ENCODE results near the gene XYLT1. TPM values are rescaled to one million over a fixed set of nuclear protein-coding genes. Genes with fewer than 3 reads are reported as not detected.
"Not testable (repeated sequence)": the region's sequence is repeated elsewhere in the genome, so short reads cannot be mapped to it uniquely, and the experiment has no call there.

The XYLT1 gene
- total and polyA plus RNA-seq, 2 of the 4 experiments (the other 2 are of a cell fraction), result 9.0 to 12.7 TPM

- Histone ChIP-seq H2BK5ac (ENCODE audit: low read depth, low read length, poor library complexity, severe bottlenecking) (no peak overlapping the region), H3K23ac (ENCODE audit: low read depth, low read length) (no peak overlapping the region), H2BK20ac (ENCODE audit: low read depth, low read length) (no peak overlapping the region), H4K91ac (ENCODE audit: insufficient read depth, low read depth, low read length) (no peak overlapping the region), H3K9me1 (ENCODE audit: insufficient read depth, low read length) (no peaks in the 10 kb centered on the region), H4K20me1 (ENCODE audit: insufficient read depth, low read length) (no peaks in the 10 kb centered on the region), H3K9ac (ENCODE audit: low read depth, low read length) (no peak overlapping the region), H3K4me2 (ENCODE audit: low read depth, low read length) (no peak overlapping the region), H4K8ac (ENCODE audit: low read depth in 2 of 2, low read length in 2 of 2) (no peak overlapping the region), H2BK15ac (ENCODE audit: low read depth, low read length) (no peak overlapping the region), H3K14ac (replicated peaks; ENCODE audit: low read depth, low read length) (no peak overlapping the region), H2AK5ac (ENCODE audit: low read depth, low read length) (no peak overlapping the region), H2AK9ac (replicated peaks; ENCODE audit: low read depth, low read length, poor library complexity) (no peak overlapping the region), H2AFZ (replicated peaks; ENCODE audit: low read length, poor library complexity) (no peak overlapping the region), H3K4ac (ENCODE audit: low read depth, low read length) (no peak overlapping the region), H3K36me3 (ENCODE audit: control insufficient read depth, insufficient read depth, low read length) (no peaks in the 10 kb centered on the region), H3K4me1 (ENCODE audit: control insufficient read depth, insufficient read depth, low read length) (peaks cover 3% of the 10 kb centered on the region; the same call in 1 of the 2 replicates), H3K56ac (ENCODE audit: extremely low read depth, insufficient read depth, low read length) (no peak overlapping the region), H3K79me1 (ENCODE audit: low read depth in 1 of 2, low read length in 2 of 2) (no peaks in the 10 kb centered on the region), H3K27ac (ENCODE audit: insufficient read depth, low read length) (no peak overlapping the region), H2BK120ac (ENCODE audit: low read depth, low read length) (no peak overlapping the region), H3K27me3 (ENCODE audit: control insufficient read depth, insufficient read depth, low read length) (no peaks in the 10 kb centered on the region), H3K18ac (ENCODE audit: low read depth, low read length) (no peak overlapping the region), H4K5ac (ENCODE audit: low read depth, low read length) (no peak overlapping the region), H3K9me3 (ENCODE audit: control insufficient read depth, insufficient read depth, low read length) (peaks cover 3% of the 10 kb centered on the region; the same call in 1 of the 2 replicates), H3K4me3 (ENCODE audit: insufficient read depth, low read depth, low read length) (no peak overlapping the region)
- dilution Hi-C loops (cut with HindIII; ENCODE audit: low sequenced_read_pairs, unreplicated experiment), result no loop called here
- in situ Hi-C loops (cut with MboI; ENCODE audit: low sequenced_read_pairs), result no loop called here
- ATAC-seq (ENCODE audit: low read depth) (no peak), DNase-seq (no peak)
- TF ChIP-seq RFX5 (IDR thresholded peaks at IDR 0.05; ENCODE audit: low read depth, low read length), result no peak
- no peak for TF ChIP-seq CHD1 (IDR thresholded peaks at IDR 0.05; ENCODE audit: low read depth, low read length)
- no peak for TF ChIP-seq CEBPB (IDR thresholded peaks at IDR 0.05; ENCODE audit: low read depth, low read length)
- TF ChIP-seq FOS (IDR thresholded peaks at IDR 0.05; ENCODE audit: low read depth, low read length), result no peak
- no peak for TF ChIP-seq MAZ (IDR thresholded peaks at IDR 0.05; ENCODE audit: borderline replicate concordance, low read depth, low read length)
- TF ChIP-seq MXI1 (IDR thresholded peaks at IDR 0.05; ENCODE audit: borderline replicate concordance, low read depth, low read length), result no peak
- no peak for TF ChIP-seq RCOR1 (IDR thresholded peaks at IDR 0.05; ENCODE audit: insufficient replicate concordance, low read length)
- intact Hi-C loops (cut with micrococcal nuclease), result no loop called here
- POLR2A ChIA-PET (ENCODE audit: unreplicated experiment), result no interaction called here
- WGBS, 2 experiments (ENCODE audit: extremely low coverage in 2 of 2, insufficient read length in 1 of 2), result no CpG with 5 or more reads among the region's 2 CpGs
- BruUV-seq (replicated peaks), result no TSS peak
- CTCF ChIA-PET, result no interaction called here
Measured at GRCh38 chr16:17481736-17482135, 11.0 kb upstream of the XYLT1 start.

GRCh38 chr16:17477260-17477545, 6.4 kb upstream of the XYLT1 start:
- H3K18ac ChIP-seq (ENCODE audit: low read depth, low read length); H4K8ac ChIP-seq (ENCODE audit: low read depth in 2 of 2, low read length in 2 of 2); H4K91ac ChIP-seq (ENCODE audit: insufficient read depth, low read depth, low read length); H2AK9ac ChIP-seq (replicated peaks; ENCODE audit: low read depth, low read length, poor library complexity); H3K4me1 ChIP-seq (ENCODE audit: control insufficient read depth, insufficient read depth, low read length); H2AK5ac ChIP-seq (ENCODE audit: low read depth, low read length); H3K9ac ChIP-seq (ENCODE audit: low read depth, low read length); dilution Hi-C loops (cut with HindIII; ENCODE audit: low sequenced_read_pairs, unreplicated experiment); H3K4me2 ChIP-seq (ENCODE audit: low read depth, low read length); DNase-seq; H3K4ac ChIP-seq (ENCODE audit: low read depth, low read length); H2BK20ac ChIP-seq (ENCODE audit: low read depth, low read length); H3K9me1 ChIP-seq (ENCODE audit: insufficient read depth, low read length); H3K14ac ChIP-seq (replicated peaks; ENCODE audit: low read depth, low read length); ATAC-seq (ENCODE audit: low read depth); H3K9me3 ChIP-seq (ENCODE audit: control insufficient read depth, insufficient read depth, low read length); H2BK120ac ChIP-seq (ENCODE audit: low read depth, low read length); H2BK5ac ChIP-seq (ENCODE audit: low read depth, low read length, poor library complexity, severe bottlenecking); H3K27ac ChIP-seq (ENCODE audit: insufficient read depth, low read length); H3K36me3 ChIP-seq (ENCODE audit: control insufficient read depth, insufficient read depth, low read length); H3K79me1 ChIP-seq (ENCODE audit: low read depth in 1 of 2, low read length in 2 of 2); H3K4me3 ChIP-seq (ENCODE audit: insufficient read depth, low read depth, low read length); H3K27me3 ChIP-seq (ENCODE audit: control insufficient read depth, insufficient read depth, low read length); BruUV-seq (replicated peaks); H2BK15ac ChIP-seq (ENCODE audit: low read depth, low read length); H4K5ac ChIP-seq (ENCODE audit: low read depth, low read length); H3K56ac ChIP-seq (ENCODE audit: extremely low read depth, insufficient read depth, low read length); H3K23ac ChIP-seq (ENCODE audit: low read depth, low read length); H4K20me1 ChIP-seq (ENCODE audit: insufficient read depth, low read length); POLR2A ChIA-PET (ENCODE audit: unreplicated experiment); H2AFZ ChIP-seq (replicated peaks; ENCODE audit: low read length, poor library complexity): not testable (repeated sequence)
- in situ Hi-C loops (cut with MboI; ENCODE audit: low sequenced_read_pairs), result loop anchor here (5.0 kb wide), 1 partner anchor 100 kb away; no protein-coding TSS in a partner anchor
- WGBS, 2 experiments (ENCODE audit: extremely low coverage in 2 of 2, insufficient read length in 1 of 2), result 100% methylated on average over 1 of the region's 6 CpGs; no CpG with 5 or more reads in 1 of the 2 experiments
- intact Hi-C loops (cut with micrococcal nuclease), result loop anchor here (1.0 kb wide), 1 partner anchor 102 kb away; no protein-coding TSS in a partner anchor
- CTCF ChIA-PET, result interaction anchor here (1.1 to 4.3 kb wide), 3 partner anchors 9 to 102 kb away, joined by 3 to 23 read pairs (median 6); no protein-coding TSS in a partner anchor
